Fibroblast of the aortic adventitia (primary cell): Measurements from ENCODE around the gene ZSWIM3. TPM values are rescaled to one million over a fixed set of nuclear protein-coding genes. Genes with fewer than 3 reads are reported as not detected.

Experiments
- DNase-seq: peaks from one replicate; pipeline ENCODE4 v3.0.0-alpha.2; 2010; ENCODE audit warnings: low read depth
- H3K4me3 ChIP-seq: 2 replicates; pipeline ENCODE4 v1.5.1; 2011; ENCODE audit warnings: low read depth, mild to moderate bottlenecking, control low read depth, low read length, moderate library complexity
- total RNA-seq: library from RNA; depleted of rRNA; stranded (reverse); fragments of >200 nt; gene quantifications from 2 replicates; pipeline ENCODE4 v1.2.3, GENCODE V29; 2012; ENCODE audit warnings: low replicate concordance
- TF ChIP-seq, protein P1 (sequence below): IDR thresholded peaks from 2 replicates; pipeline ENCODE4 v1.5.1; 2011; ENCODE audit warnings: mild to moderate bottlenecking, low read length, control low read depth, inconsistent platforms; ENCODE audit not compliant: insufficient read depth

The ZSWIM3 gene
- total RNA-seq, 1 donor, result 4.3 TPM

DNA sequence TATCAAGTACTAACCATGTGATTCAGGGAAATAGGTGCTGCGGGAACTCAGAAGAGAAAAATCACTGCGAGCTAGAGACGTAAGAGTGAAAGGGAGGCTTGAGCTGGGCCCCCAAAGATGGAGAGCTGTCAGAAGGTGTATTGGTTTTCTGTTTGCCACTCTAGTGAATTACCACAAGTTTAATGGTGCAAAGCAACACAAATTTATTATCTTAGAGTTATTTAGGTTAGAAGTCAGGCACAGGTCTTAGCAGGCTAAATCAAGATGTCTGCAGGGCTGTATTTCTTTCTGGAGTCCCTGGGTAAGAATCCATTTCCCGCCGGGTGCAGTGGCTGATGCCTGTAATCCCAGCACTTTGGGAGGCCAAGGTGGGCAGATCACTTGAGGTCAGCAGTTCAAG is 2.5 kb downstream of the ZSWIM3 start:
- DNase-seq, result no peak
- TF ChIP-seq, protein P1, sequence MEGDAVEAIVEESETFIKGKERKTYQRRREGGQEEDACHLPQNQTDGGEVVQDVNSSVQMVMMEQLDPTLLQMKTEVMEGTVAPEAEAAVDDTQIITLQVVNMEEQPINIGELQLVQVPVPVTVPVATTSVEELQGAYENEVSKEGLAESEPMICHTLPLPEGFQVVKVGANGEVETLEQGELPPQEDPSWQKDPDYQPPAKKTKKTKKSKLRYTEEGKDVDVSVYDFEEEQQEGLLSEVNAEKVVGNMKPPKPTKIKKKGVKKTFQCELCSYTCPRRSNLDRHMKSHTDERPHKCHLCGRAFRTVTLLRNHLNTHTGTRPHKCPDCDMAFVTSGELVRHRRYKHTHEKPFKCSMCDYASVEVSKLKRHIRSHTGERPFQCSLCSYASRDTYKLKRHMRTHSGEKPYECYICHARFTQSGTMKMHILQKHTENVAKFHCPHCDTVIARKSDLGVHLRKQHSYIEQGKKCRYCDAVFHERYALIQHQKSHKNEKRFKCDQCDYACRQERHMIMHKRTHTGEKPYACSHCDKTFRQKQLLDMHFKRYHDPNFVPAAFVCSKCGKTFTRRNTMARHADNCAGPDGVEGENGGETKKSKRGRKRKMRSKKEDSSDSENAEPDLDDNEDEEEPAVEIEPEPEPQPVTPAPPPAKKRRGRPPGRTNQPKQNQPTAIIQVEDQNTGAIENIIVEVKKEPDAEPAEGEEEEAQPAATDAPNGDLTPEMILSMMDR, result no peak
- H3K4me3 ChIP-seq, result no peak overlapping the region

- H3K4me3 ChIP-seq, result no peak overlapping the region
- TF ChIP-seq, protein P1, result no peak
- DNase-seq, result no peak
Observed at GRCh38 chr20:45860560-45861220, 3.3 kb downstream of the ZSWIM3 start.

DNA sequence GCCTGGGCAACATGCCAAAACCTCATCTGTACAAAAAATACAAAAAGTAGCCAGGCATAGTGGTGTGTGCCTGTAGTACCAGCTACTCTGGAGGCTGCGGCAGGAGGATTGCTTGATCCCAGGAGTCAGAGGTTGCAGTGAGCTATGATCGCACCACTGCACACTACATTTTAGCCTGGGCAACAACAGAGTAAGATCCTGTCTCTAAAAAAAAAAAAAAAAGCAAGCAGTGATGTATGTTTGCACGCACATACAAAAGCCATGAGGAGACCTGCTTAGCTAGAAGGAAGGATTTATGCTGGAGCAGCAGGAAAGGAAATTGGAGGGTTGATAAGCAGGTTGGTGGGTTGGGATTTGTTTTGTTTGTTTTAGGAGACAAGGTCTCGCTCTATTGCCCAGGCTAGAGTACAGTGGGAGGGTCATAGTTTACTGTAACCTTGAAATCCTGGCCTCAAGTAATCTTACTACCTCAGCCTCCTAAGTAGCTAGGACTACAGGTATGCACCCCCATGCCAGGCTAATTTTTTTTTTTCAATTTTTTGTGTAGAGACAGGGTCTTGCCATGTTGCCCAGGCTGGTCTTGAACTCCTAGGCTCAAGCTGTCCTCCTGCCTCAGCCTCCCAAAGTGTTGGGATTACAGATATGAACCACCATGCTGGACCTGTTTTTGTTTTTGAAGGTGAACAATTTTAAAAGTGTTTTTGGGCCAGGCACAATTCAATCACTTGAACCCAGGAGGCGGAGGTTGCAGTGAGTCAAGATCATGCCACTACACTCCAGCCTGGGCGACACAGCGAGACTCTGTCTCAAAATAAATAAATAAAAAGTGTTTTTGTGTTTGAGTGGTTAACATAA is 4.0 kb downstream of the ZSWIM3 start:
- no peak for DNase-seq
- no peak overlapping the region for H3K4me3 ChIP-seq
- TF ChIP-seq, protein P1, result no peak

GRCh38 chr20:45863543-45864470 is 6.4 kb downstream of the ZSWIM3 start:
- TF ChIP-seq, protein P1, result no peak
- DNase-seq, result no peak
- H3K4me3 ChIP-seq, result no peak overlapping the region

- TF ChIP-seq, protein P1, result no peak
- no peak overlapping the region for H3K4me3 ChIP-seq
- no peak for DNase-seq
Observed at GRCh38 chr20:45866454-45866853, 9.0 kb downstream of the ZSWIM3 start.

DNA sequence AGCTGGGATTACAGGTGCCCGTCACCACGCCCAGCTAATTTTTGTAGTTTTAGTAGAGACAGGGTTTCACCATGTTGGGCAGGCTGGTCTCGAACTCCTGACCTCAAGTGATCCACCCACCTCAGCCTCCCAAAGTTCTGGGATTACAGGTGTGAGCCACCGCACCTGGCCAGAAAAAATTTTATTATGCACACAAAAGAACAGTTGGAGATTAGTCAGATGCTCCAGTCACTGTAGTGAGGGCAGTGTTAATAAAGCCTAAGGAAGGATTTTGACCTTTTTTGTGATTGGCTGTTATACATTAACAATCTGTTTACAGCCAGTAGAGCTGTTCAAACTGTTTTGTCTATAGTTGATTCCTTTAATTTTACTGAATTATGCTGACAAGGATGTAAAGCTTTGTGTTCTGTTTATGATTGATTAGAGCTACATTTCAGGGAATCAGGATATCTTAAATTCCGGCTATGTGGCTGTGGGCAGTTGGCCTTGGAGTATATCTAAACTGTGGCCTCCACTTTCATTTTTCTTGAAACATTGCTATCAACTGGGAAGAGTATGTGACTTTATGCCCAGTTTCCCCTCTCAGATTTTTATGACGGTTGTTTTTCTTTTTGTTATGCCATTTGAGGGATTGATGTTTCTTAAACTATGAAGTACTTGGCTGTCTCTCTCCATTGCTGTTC is 9.9 kb downstream of the ZSWIM3 start:
- no peak overlapping the region for H3K4me3 ChIP-seq
- no peak for DNase-seq
- TF ChIP-seq, protein P1, result no peak
